CD4-positive, alpha-beta T cell treated with Interferon alpha-2 for 1 hour (primary cell): ENCODE results near the gene GPD1.

ENCODE experiments used
- DNase-seq, 2 donors: peaks; one replicate each; pipeline ENCODE4 v3.0.0-alpha.2; 2020 to 2022

GPD1 gene

GRCh38 chr12:50102646-50103309 lies 1.0 kb upstream of the GPD1 start:
- no peak for DNase-seq

- no peak for DNase-seq
These were observed 457 bp upstream of the GPD1 start for GRCh38 chr12:50103351-50103750.

GRCh38 chr12:50104417-50105366 lies 884 bp downstream of the GPD1 start:
- no peak for DNase-seq

GRCh38 chr12:50105913-50106450 lies 2.2 kb downstream of the GPD1 start:
- DNase-seq, result no peak

- no peak for DNase-seq
These were observed 3.1 kb downstream of the GPD1 start for GRCh38 chr12:50106907-50107306.

- DNase-seq, result no peak
These were observed 3.8 kb downstream of the GPD1 start for GRCh38 chr12:50107416-50108268.

- no peak for DNase-seq
These were observed 5.5 kb downstream of the GPD1 start for GRCh38 chr12:50109319-50109718.

GRCh38 chr12:50110127-50110761 lies 6.4 kb downstream of the GPD1 start:
- DNase-seq, result no peak

GRCh38 chr12:50110762-50111351 lies 7.0 kb downstream of the GPD1 start:
- DNase-seq, result peak in 1 of 2 donors; percentile 24

GRCh38 chr12:50111395-50111692 lies 7.5 kb downstream of the GPD1 start:
- DNase-seq, result no peak

GRCh38 chr12:50111693-50112455 lies 8.1 kb downstream of the GPD1 start, which contains the start of gene COX14:
Gene COX14 (plus strand): TSS chr12:50112236. CDS start chr12:50120044, 7,808 bp downstream.
- peak; percentile 100 for DNase-seq

GRCh38 chr12:50112456-50113218 lies 8.8 kb downstream of the GPD1 start:
- DNase-seq, result peak in 1 of 2 donors; percentile 14

GRCh38 chr12:50117057-50117622 lies 13.3 kb downstream of the GPD1 start:
- DNase-seq, result no peak

- no peak for DNase-seq
These were observed 15.6 kb downstream of the GPD1 start for GRCh38 chr12:50119387-50119786.

GRCh38 chr12:50120521-50120920 lies 16.7 kb downstream of the GPD1 start:
- DNase-seq, result no peak

- no peak for DNase-seq
These were observed 17.1 kb downstream of the GPD1 start for GRCh38 chr12:50120953-50121352.

GRCh38 chr12:50121641-50122040 lies 17.8 kb downstream of the GPD1 start:
- DNase-seq, result no peak

- no peak for DNase-seq
These were observed 19.4 kb downstream of the GPD1 start for GRCh38 chr12:50123203-50123602.

- DNase-seq, result no peak
These were observed 23.7 kb downstream of the GPD1 start for GRCh38 chr12:50127546-50127945.

GRCh38 chr12:50129290-50129689 lies 25.5 kb downstream of the GPD1 start:
- no peak for DNase-seq
